H9 (cell line): ENCODE data around the gene MARCHF3. TPM values are rescaled to one million over a fixed set of nuclear protein-coding genes. Genes with fewer than 3 reads are reported as not detected.

Source experiments
- DNase-seq: peaks from one replicate; pipeline ENCODE4 v3.0.0-alpha.2; 2017
- H2AFZ ChIP-seq: one replicate; pipeline ENCODE4 v1.6.1; 2013; ENCODE audit warnings: mild to moderate bottlenecking, low read length, control low read depth, moderate library complexity
- H2AK5ac ChIP-seq: 2 replicates; pipeline ENCODE4 v1.6.1; 2013; ENCODE audit warnings: low read length, control low read depth, mixed read lengths; ENCODE audit not compliant: insufficient read length
- H2BK120ac ChIP-seq: one replicate; pipeline ENCODE4 v1.6.1; 2013; ENCODE audit warnings: low read depth, mild to moderate bottlenecking, low read length, control low read depth, inconsistent platforms; ENCODE audit not compliant: poor library complexity, severe bottlenecking
- H2BK12ac ChIP-seq: 2 replicates; pipeline ENCODE4 v1.6.1; 2013; ENCODE audit warnings: low read length, control low read depth, mixed read lengths, low read depth; ENCODE audit not compliant: insufficient read length
- H2BK15ac ChIP-seq: 2 replicates; pipeline ENCODE4 v1.6.1; 2013; ENCODE audit warnings: low read depth, low read length, control low read depth
- H2BK20ac ChIP-seq: one replicate; pipeline ENCODE4 v1.6.1; 2013; ENCODE audit warnings: low read depth, mild to moderate bottlenecking, low read length, control low read depth, inconsistent platforms; ENCODE audit not compliant: poor library complexity, severe bottlenecking
- H2BK5ac ChIP-seq: 2 replicates; pipeline ENCODE4 v1.6.1; 2013; ENCODE audit warnings: low read length, control low read depth, mixed read lengths; ENCODE audit not compliant: insufficient read length
- H3K14ac ChIP-seq: 2 replicates; pipeline ENCODE4 v1.6.1; 2013; ENCODE audit warnings: low read length, control low read depth; ENCODE audit not compliant: insufficient read depth
- H3K18ac ChIP-seq: 2 replicates; pipeline ENCODE4 v1.6.1; 2013; ENCODE audit warnings: low read depth, mild to moderate bottlenecking, mixed read lengths, low read length, control low read depth; ENCODE audit not compliant: insufficient read length
- H3K23ac ChIP-seq: 2 replicates; pipeline ENCODE4 v1.6.1; 2013; ENCODE audit warnings: low read length, control low read depth, mixed read lengths, low read depth; ENCODE audit not compliant: insufficient read length
- H3K23me2 ChIP-seq: 2 replicates; pipeline ENCODE4 v1.6.1; 2013; ENCODE audit warnings: low read depth, mild to moderate bottlenecking, mixed read lengths, low read length, control low read depth; ENCODE audit not compliant: insufficient read length, poor library complexity, severe bottlenecking
- H3K27ac ChIP-seq: 2 replicates; pipeline ENCODE4 v1.5.1; 2013; ENCODE audit warnings: low read length, control low read depth, mixed read lengths, low read depth; ENCODE audit not compliant: insufficient read length
- H3K27me3 ChIP-seq: 2 replicates; pipeline ENCODE4 v1.6.1; 2013; ENCODE audit warnings: low read length, control low read depth, inconsistent platforms; ENCODE audit not compliant: insufficient read depth
- H3K4ac ChIP-seq: 2 replicates; pipeline ENCODE4 v1.6.1; 2013; ENCODE audit warnings: low read depth, mild to moderate bottlenecking, control low read depth, inconsistent platforms, low read length, moderate library complexity
- H3K4me1 ChIP-seq: 2 replicates; pipeline ENCODE4 v1.6.1; 2013; ENCODE audit warnings: low read length, control low read depth, inconsistent platforms; ENCODE audit not compliant: insufficient read depth
- H3K4me2 ChIP-seq: 2 replicates; pipeline ENCODE4 v1.6.1; 2013; ENCODE audit warnings: low read length, control low read depth, mixed read lengths; ENCODE audit not compliant: insufficient read length, insufficient read depth
- H3K56ac ChIP-seq: 2 replicates; pipeline ENCODE4 v1.6.1; 2013; ENCODE audit warnings: low read depth, mild to moderate bottlenecking, mixed read lengths, low read length, control low read depth; ENCODE audit not compliant: insufficient read length
- H3K79me1 ChIP-seq: 2 replicates; pipeline ENCODE4 v1.6.1; 2013; ENCODE audit warnings: low read depth, mild to moderate bottlenecking, moderate library complexity, low read length, control low read depth, inconsistent platforms; ENCODE audit not compliant: insufficient read depth, poor library complexity, severe bottlenecking
- H3K79me2 ChIP-seq: 2 replicates; pipeline ENCODE4 v1.6.1; 2013; ENCODE audit warnings: low read length, control low read depth, inconsistent platforms; ENCODE audit not compliant: insufficient read depth
- H3K9ac ChIP-seq: 2 replicates; pipeline ENCODE4 v1.6.1; 2013; ENCODE audit warnings: low read length, control low read depth, mixed read lengths; ENCODE audit not compliant: insufficient read length; ENCODE audit errors: extremely low read depth
- H3K9me3 ChIP-seq: one replicate; pipeline ENCODE4 v1.6.1; 2013; ENCODE audit warnings: low read depth, low read length, inconsistent platforms; ENCODE audit not compliant: control insufficient read depth
- H3T11ph ChIP-seq: one replicate; pipeline ENCODE4 v1.6.1; 2013; ENCODE audit warnings: mild to moderate bottlenecking, low read length, control low read depth, inconsistent platforms
- H4K20me1 ChIP-seq: one replicate; pipeline ENCODE4 v1.6.1; 2013; ENCODE audit not compliant: control insufficient read depth, insufficient read length, insufficient read depth
- H4K5ac ChIP-seq: 2 replicates; pipeline ENCODE4 v1.6.1; 2013; ENCODE audit warnings: low read depth, mild to moderate bottlenecking, mixed read lengths, low read length, control low read depth; ENCODE audit not compliant: insufficient read length
- H4K8ac ChIP-seq: replicated peaks from 2 replicates; pipeline ENCODE4 v1.6.1; 2013; ENCODE audit warnings: low read length, control low read depth, mixed read lengths, low read depth; ENCODE audit not compliant: insufficient read length
- H4K91ac ChIP-seq: 2 replicates; pipeline ENCODE4 v1.6.1; 2013; ENCODE audit warnings: low read depth, mild to moderate bottlenecking, moderate library complexity, mixed read lengths, low read length, control low read depth; ENCODE audit not compliant: insufficient read length
- H3K27ac Mint-ChIP-seq, 3 experiments: 2 replicates in 2 of 3; 3 replicates in 1 of 3; pipeline ENCODE4 v1.8.0; 2020 to 2021; ENCODE audit warnings: mixed read lengths in 3 of 3, mild to moderate bottlenecking in 1 of 3, moderate library complexity in 1 of 3
- H3K27me3 Mint-ChIP-seq: 2 replicates; pipeline ENCODE4 v1.8.0; 2021; ENCODE audit warnings: low read depth, mild to moderate bottlenecking, moderate library complexity, mixed read lengths
- H3K36me3 Mint-ChIP-seq, 3 experiments: 2 replicates in 2 of 3; 3 replicates in 1 of 3; pipeline ENCODE4 v1.8.0; 2020 to 2021; ENCODE audit warnings: low read depth in 3 of 3, mixed read lengths in 3 of 3; ENCODE audit not compliant: insufficient read depth in 1 of 3
- H3K4me1 Mint-ChIP-seq, 2 experiments: 2 replicates each; pipeline ENCODE4 v1.8.0; 2020; ENCODE audit warnings: mixed read lengths in 2 of 2
- H3K4me3 Mint-ChIP-seq, 2 experiments: 2 replicates in 1 of 2; 3 replicates in 1 of 2; pipeline ENCODE4 v1.8.0; 2020 to 2021; ENCODE audit warnings: mild to moderate bottlenecking in 2 of 2, mixed read lengths in 2 of 2, moderate library complexity in 1 of 2
- H3K9me3 Mint-ChIP-seq, 2 experiments: 2 replicates in 1 of 2; 3 replicates in 1 of 2; pipeline ENCODE4 v1.8.0; 2020; ENCODE audit warnings: mild to moderate bottlenecking in 2 of 2, mixed read lengths in 2 of 2, moderate library complexity in 1 of 2
- CTCF ChIP-seq: fragments of 200-600 bp; sonication (generic); conservative IDR thresholded peaks from 3 replicates; pipeline ENCODE4 v1.8.0; 2021; ENCODE audit warnings: antibody characterized with exemption, mild to moderate bottlenecking
- WGBS: extraction: QIAGEN DNeasy Blood & Tissue Kit; methylation state at CpG from one replicate; pipeline ENCODE4 v1.1.7; 2013; ENCODE audit warnings: missing lambda C conversion rate, low lambda C conversion rate, mixed read lengths; ENCODE audit not compliant: insufficient read length; ENCODE audit errors: extremely low coverage; 5-methylcytosine and 5-hydroxymethylcytosine counted together
- total RNA-seq: library from RNA; stranded (reverse); gene quantifications from 2 replicates; pipeline ENCODE4 v1.2.1, GENCODE V29; 2021

The MARCHF3 gene
- total RNA-seq, 1 experiment from 2014 or later: 17.7 TPM

GRCh38 chr5:126866851-126867636 lies 163.3 kb downstream of the MARCHF3 start:
- Mint-ChIP-seq H3K9me3 (no peaks in the 10 kb centered on the region), H3K36me3 (peaks cover 0 to 11% (median 8%) of the 10 kb centered on the region in 3 experiments; a peak in 4 of 7 replicates), H3K27ac (peak overlapping the region in 1 of 3 experiments; percentile 30; a peak in 1 of 7 replicates), H3K4me3 (no peak overlapping the region), H3K27me3 (peaks cover 2% of the 10 kb centered on the region; the same call in 1 of the 2 replicates), H3K4me1 (peaks cover 16% of the 10 kb centered on the region in 2 experiments)
- no peak overlapping the region for H3K27ac ChIP-seq
- H3K79me1 ChIP-seq: no peaks in the 10 kb centered on the region
- no peak overlapping the region for H3T11ph ChIP-seq
- no peak overlapping the region for H2BK5ac ChIP-seq
- H4K20me1 ChIP-seq: no peaks in the 10 kb centered on the region
- H4K8ac ChIP-seq: no peak overlapping the region
- no peak for TF ChIP-seq CTCF
- H3K4ac ChIP-seq: no peak overlapping the region
- peaks cover 4% of the 10 kb centered on the region for H3K23me2 ChIP-seq
- no peak overlapping the region for H4K5ac ChIP-seq
- WGBS: no CpG with 5 or more reads among the region's 8 CpGs
- DNase-seq: no peak
- no peak overlapping the region for H2AFZ ChIP-seq
- H2BK15ac ChIP-seq: no peak overlapping the region
- no peak overlapping the region for H3K56ac ChIP-seq
- no peaks in the 10 kb centered on the region; the same call in 1 of the 2 replicates for H3K4me1 ChIP-seq
- H4K91ac ChIP-seq: no peak overlapping the region
- H3K18ac ChIP-seq: no peak overlapping the region
- H3K9me3 ChIP-seq: no peaks in the 10 kb centered on the region
- no peak overlapping the region for H3K14ac ChIP-seq
- no peak overlapping the region for H3K23ac ChIP-seq
- no peaks in the 10 kb centered on the region for H3K79me2 ChIP-seq
- H3K4me2 ChIP-seq: no peak overlapping the region
- H2BK20ac ChIP-seq: no peak overlapping the region
- no peak overlapping the region for H3K9ac ChIP-seq
- H2BK120ac ChIP-seq: no peak overlapping the region
- no peaks in the 10 kb centered on the region for H3K27me3 ChIP-seq
- no peak overlapping the region for H2BK12ac ChIP-seq
- no peak overlapping the region for H2AK5ac ChIP-seq
